Activated T-helper 9 cell treated with anti-CD3 and anti-CD28 coated beads, Interleukin-2, amount 50 U/mL, for 16 hours (primary cell): ENCODE results near the gene SLC39A5.
"Not testable (repeated sequence)": the region's sequence is repeated elsewhere in the genome, so short reads cannot be mapped to it uniquely, and the experiment has no call there.

ENCODE experiments used
- DNase-seq: peaks from one replicate; pipeline ENCODE4 v3.0.0-alpha.2; 2020; ENCODE audit warnings: low read depth

Gene SLC39A5

DNA sequence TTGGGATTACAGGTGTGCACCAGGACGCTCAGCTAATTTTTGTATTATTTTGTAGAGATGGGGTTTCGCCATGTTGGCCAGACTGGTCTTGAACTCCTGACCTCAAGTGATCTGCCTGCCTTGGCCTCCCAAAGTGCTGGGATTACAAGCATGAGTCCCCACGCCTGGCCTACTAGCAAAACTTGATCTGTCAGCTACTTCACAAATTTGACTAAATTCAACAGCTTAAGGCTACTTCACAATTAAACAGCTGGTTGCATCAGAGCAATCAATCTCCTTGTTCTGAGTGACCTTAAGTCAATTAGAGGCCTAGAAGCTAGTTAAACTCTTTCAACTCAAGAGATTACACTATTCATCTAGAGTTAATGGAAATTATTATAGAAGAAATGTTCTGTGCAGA lies 49.1 kb downstream of the SLC39A5 start:
- DNase-seq: no peak

DNA sequence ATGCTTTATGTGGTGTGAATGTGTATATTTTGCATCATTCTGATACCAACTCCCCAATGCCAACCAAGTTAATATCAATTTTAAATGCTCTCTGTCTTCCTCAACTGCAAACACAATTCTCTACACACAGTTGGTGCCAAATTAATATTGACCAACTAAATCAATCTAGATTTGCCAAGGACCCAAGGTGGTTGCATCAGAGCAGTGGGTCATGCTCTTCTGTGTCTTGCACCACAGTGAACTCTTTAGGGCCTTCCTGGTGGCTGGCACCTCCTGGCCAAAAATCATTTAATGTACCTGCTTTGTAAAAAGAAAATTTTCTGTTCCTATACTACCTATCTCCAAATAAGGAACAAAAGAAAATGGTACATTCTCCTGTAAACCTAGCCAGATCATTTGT lies 51.0 kb downstream of the SLC39A5 start:
- DNase-seq: no peak

DNA sequence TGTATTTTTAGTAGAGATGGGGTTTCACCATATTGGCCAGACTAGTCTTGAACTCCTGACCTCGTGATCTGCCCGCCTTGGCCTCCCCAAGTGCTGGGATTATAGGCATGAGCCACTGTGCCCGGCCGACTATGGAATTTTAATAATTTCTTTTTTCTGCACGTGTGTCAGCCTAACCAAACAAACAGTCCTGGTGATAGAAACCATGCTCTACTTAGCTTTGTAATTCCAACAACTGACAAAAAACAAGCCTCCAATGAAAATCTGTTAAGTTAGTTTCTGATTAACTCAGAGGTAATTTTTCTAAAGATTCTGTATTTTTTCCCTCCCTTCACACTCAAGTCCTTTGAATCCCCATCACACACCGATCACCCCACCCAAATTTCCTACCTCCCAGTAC lies 52.2 kb downstream of the SLC39A5 start:
- DNase-seq: no peak

- no peak for DNase-seq
Measured at GRCh38 chr12:56282579-56282978, 52.7 kb downstream of the SLC39A5 start.

DNA sequence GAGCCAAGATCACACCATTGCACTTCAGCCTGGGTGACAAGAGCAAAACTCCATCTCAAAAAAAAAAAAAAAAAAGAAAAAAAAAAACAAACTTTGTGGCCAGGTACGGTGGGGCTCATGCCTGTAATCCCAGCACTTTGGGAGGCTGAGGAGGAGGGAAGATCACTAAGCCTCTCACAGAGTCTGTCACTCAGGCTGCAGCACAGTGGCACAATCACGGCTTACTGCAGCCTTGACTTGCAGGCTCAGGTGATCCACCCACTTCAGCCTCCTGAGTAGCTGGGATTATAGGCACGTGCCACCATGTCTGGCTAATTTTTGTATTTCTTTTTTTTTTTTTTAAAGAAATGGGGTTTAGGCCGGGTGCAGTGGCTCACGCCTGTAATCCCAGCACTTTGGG lies 54.4 kb downstream of the SLC39A5 start:
- not testable (repeated sequence) for DNase-seq

DNA sequence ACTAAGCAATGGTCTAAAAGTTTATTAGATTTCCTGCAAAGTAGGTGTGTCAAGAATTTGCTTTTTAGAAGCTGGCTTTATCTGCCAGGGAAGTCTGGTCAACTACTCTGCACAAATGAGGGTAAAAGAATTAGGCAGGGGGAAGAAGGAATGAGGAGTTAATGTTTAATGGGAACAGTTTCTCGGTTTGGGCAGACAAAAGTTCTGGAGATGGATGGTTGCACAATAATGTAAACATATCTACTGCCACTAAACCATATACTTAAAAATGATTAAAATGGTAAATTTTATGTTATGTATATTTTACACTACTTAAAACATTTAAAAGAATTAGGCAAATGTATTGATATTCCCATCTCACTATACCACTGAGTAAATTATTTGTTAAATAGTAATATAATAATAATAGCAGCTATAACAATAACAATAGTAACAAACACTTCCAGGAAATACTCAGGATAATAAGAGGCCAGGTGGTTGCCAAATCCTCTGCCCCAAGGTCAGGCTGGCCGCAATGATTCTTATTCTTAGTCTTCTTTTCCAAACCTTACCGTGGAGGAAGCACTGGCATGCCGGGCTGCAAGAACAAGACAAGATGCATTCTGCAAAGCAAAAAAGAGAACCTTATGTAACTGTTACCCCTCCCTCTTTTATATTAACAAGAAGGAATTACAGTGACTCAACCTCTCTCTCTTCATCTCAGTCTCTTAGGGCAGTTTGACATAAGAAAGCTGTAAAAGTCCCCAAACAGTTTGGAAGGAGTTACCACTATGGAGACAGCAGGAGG lies 56.4 kb downstream of the SLC39A5 start:
- no peak for DNase-seq
